Aorta (tissue), 5 donors: ENCODE data around the gene RHOJ. TPM values are rescaled to one million over a fixed set of nuclear protein-coding genes. Genes with fewer than 3 reads are reported as not detected.

Source experiments
- ATAC-seq: fragments of 200-7000 bp; cut with Tn5 transposase; one replicate; pipeline ENCODE4 v1.9.1; 2022; ENCODE audit warnings: moderate library complexity; ENCODE audit not compliant: low FRiP score
- DNase-seq, 2 donors: peaks; one replicate each; pipeline ENCODE4 v3.0.0-alpha.2; 2020
- H3K27ac ChIP-seq, 2 donors: one replicate each; pipeline ENCODE4 v1.5.1; 2013; ENCODE audit warnings: low read length in 2 of 2, mild to moderate bottlenecking in 2 of 2, moderate library complexity in 2 of 2, control low read depth in 1 of 2, inconsistent platforms in 1 of 2, low read depth in 1 of 2
- H3K27me3 ChIP-seq, 2 donors: one replicate each; pipeline ENCODE4 v1.6.1; 2013; ENCODE audit warnings: control low read depth in 1 of 2, low read length in 1 of 2, mild to moderate bottlenecking in 1 of 2, moderate library complexity in 1 of 2; ENCODE audit not compliant: insufficient read depth in 2 of 2, control insufficient read depth in 1 of 2
- H3K36me3 ChIP-seq, 2 donors: one replicate each; pipeline ENCODE4 v1.6.1; 2013; ENCODE audit warnings: control low read depth in 1 of 2, low read length in 1 of 2, mild to moderate bottlenecking in 1 of 2; ENCODE audit not compliant: insufficient read depth in 2 of 2, control insufficient read depth in 1 of 2
- H3K4me1 ChIP-seq, 2 donors: one replicate each; pipeline ENCODE4 v1.6.1; 2013; ENCODE audit warnings: low read length in 2 of 2, control low read depth in 1 of 2, mild to moderate bottlenecking in 1 of 2, moderate library complexity in 1 of 2; ENCODE audit not compliant: insufficient read depth in 2 of 2, control insufficient read depth in 1 of 2
- H3K4me3 ChIP-seq, 2 donors: one replicate each; pipeline ENCODE4 v1.5.1; 2013; ENCODE audit warnings: low read length in 2 of 2, control low read depth in 1 of 2, mild to moderate bottlenecking in 1 of 2
- H3K9me3 ChIP-seq: one replicate; pipeline ENCODE4 v1.6.1; 2013; ENCODE audit warnings: mild to moderate bottlenecking, low read length; ENCODE audit not compliant: control insufficient read depth
- WGBS, 2 donors: extraction: QIAGEN DNeasy Blood & Tissue Kit; methylation state at CpG; one replicate each; pipeline ENCODE4 v1.1.7; 2013; 5-methylcytosine and 5-hydroxymethylcytosine counted together
- intact Hi-C, 2 donors: fragments of 100-400 bp; cut with DNase I; formaldehyde crosslinking; loops; one replicate each; pipeline versions ENCODE4 v1.14.2 to v1.15.0; 2022
- polyA plus RNA-seq, 2 donors: library from polyadenylated mRNA; stranded (reverse); fragments of 200-250 nt; gene quantifications; one replicate each; pipeline ENCODE4 v1.2.3, GENCODE V29; 2013
- total RNA-seq, 2 donors: library from RNA; stranded (reverse); fragmentation: NEBNext Ultra II Directional; extraction: Animal tissue kit (Norgen Biotek cat#: 25700); gene quantifications; one replicate each; pipeline ENCODE4 v1.2.1, GENCODE V29; 2021
- donor health status: healthy with polysubstance abuse.
- donor health status: Bipolar disorder and iron deficiency.
- donor health status: DM: no; HTN: no; CAD: no.
- donor health status: DM: no; HTN: no; CAD: no.
- donor health status: DM: yes; HTN: yes; CAD: no.

The RHOJ gene
- total and polyA plus RNA-seq, 4 donors: 10.8 to 56.6 (median 27.0) TPM

- 6 to 8% methylated on average over 2 of the region's 2 CpGs for WGBS, 2 donors
- H3K4me3 ChIP-seq: no peak overlapping the region
- DNase-seq (no peak), ATAC-seq (no peak)
- H3K4me1 ChIP-seq: peaks cover 0 to 1% of the 10 kb centered on the region in 2 donors
- no peaks in the 10 kb centered on the region for H3K27me3 ChIP-seq
- H3K36me3 ChIP-seq: no peaks in the 10 kb centered on the region
- H3K9me3 ChIP-seq: no peaks in the 10 kb centered on the region
- intact Hi-C loops: loop anchor here in 1 of 2 donors (2.0 kb wide), 1 partner anchor 101 kb away; no protein-coding TSS in a partner anchor
- no peak overlapping the region for H3K27ac ChIP-seq
These were observed 28.7 kb upstream of the RHOJ start for GRCh38 chr14:63175531-63175930.

GRCh38 chr14:63178912-63179311 is 25.3 kb upstream of the RHOJ start:
- Histone ChIP-seq H3K4me3 (no peak overlapping the region), H3K4me1 (peaks cover 0 to 1% of the 10 kb centered on the region in 2 donors), H3K27ac (no peak overlapping the region), H3K9me3 (no peaks in the 10 kb centered on the region), H3K27me3 (no peaks in the 10 kb centered on the region), H3K36me3 (no peaks in the 10 kb centered on the region)
- intact Hi-C loops: no loop called here
- ATAC-seq: peak; percentile 19
- WGBS, 2 donors: 66 to 70% methylated on average over 3 of the region's 3 CpGs
- DNase-seq: no peak

GRCh38 chr14:63179383-63179782 is 24.9 kb upstream of the RHOJ start:
- intact Hi-C loops: no loop called here
- no peak overlapping the region for H3K4me3 ChIP-seq
- no peaks in the 10 kb centered on the region for H3K27me3 ChIP-seq
- DNase-seq: no peak
- no peaks in the 10 kb centered on the region for H3K36me3 ChIP-seq
- no peaks in the 10 kb centered on the region for H3K9me3 ChIP-seq
- WGBS, 2 donors: 48 to 72% methylated on average over 4 of the region's 4 CpGs
- ATAC-seq: no peak
- H3K4me1 ChIP-seq: peaks cover 0 to 1% of the 10 kb centered on the region in 2 donors
- H3K27ac ChIP-seq: no peak overlapping the region

GRCh38 chr14:63180011-63180410 is 24.2 kb upstream of the RHOJ start:
- ATAC-seq: no peak
- Histone ChIP-seq H3K27me3 (no peaks in the 10 kb centered on the region), H3K9me3 (no peaks in the 10 kb centered on the region), H3K36me3 (no peaks in the 10 kb centered on the region), H3K4me3 (no peak overlapping the region), H3K4me1 (peaks cover 0 to 1% of the 10 kb centered on the region in 2 donors), H3K27ac (no peak overlapping the region)
- WGBS, 2 donors: 7 to 10% methylated on average over 3 of the region's 3 CpGs
- intact Hi-C loops: no loop called here
- DNase-seq: no peak

- ATAC-seq (no peak), DNase-seq (no peak)
- H3K27me3 ChIP-seq: no peaks in the 10 kb centered on the region
- H3K36me3 ChIP-seq: no peaks in the 10 kb centered on the region
- WGBS, 2 donors: 94 to 95% methylated on average over 3 of the region's 3 CpGs
- H3K4me1 ChIP-seq: peaks cover 0 to under 1% of the 10 kb centered on the region in 2 donors
- H3K9me3 ChIP-seq: no peaks in the 10 kb centered on the region
- H3K4me3 ChIP-seq: no peak overlapping the region
- intact Hi-C loops: no loop called here
- no peak overlapping the region for H3K27ac ChIP-seq
These were observed 21.3 kb upstream of the RHOJ start for GRCh38 chr14:63182968-63183367.

- Histone ChIP-seq H3K27me3 (no peaks in the 10 kb centered on the region), H3K27ac (no peak overlapping the region), H3K4me1 (no peaks in the 10 kb centered on the region), H3K4me3 (no peak overlapping the region), H3K9me3 (no peaks in the 10 kb centered on the region), H3K36me3 (no peaks in the 10 kb centered on the region)
- intact Hi-C loops: no loop called here
- WGBS, 2 donors: 21 to 23% methylated on average over 1 of the region's 1 CpG
- ATAC-seq (no peak), DNase-seq (no peak)
These were observed 17.8 kb upstream of the RHOJ start for GRCh38 chr14:63186453-63186852.

- H3K9me3 ChIP-seq: no peaks in the 10 kb centered on the region
- no peaks in the 10 kb centered on the region for H3K36me3 ChIP-seq
- H3K27ac ChIP-seq: no peak overlapping the region
- intact Hi-C loops: no loop called here
- H3K4me1 ChIP-seq: no peaks in the 10 kb centered on the region
- 95% methylated on average over 3 of the region's 3 CpGs for WGBS, 2 donors
- no peak overlapping the region for H3K4me3 ChIP-seq
- H3K27me3 ChIP-seq: no peaks in the 10 kb centered on the region
- no peak for DNase-seq
- ATAC-seq: no peak
These were observed 13.0 kb upstream of the RHOJ start for GRCh38 chr14:63191211-63191610.

- Histone ChIP-seq H3K4me3 (no peak overlapping the region), H3K27me3 (no peaks in the 10 kb centered on the region), H3K9me3 (no peaks in the 10 kb centered on the region), H3K36me3 (no peaks in the 10 kb centered on the region), H3K27ac (no peak overlapping the region), H3K4me1 (no peaks in the 10 kb centered on the region)
- WGBS, 2 donors: 49 to 60% methylated on average over 2 of the region's 2 CpGs
- intact Hi-C loops: no loop called here
- no peak for DNase-seq
- no peak for ATAC-seq
These were observed 12.2 kb upstream of the RHOJ start for GRCh38 chr14:63192085-63192484.

- intact Hi-C loops: no loop called here
- Histone ChIP-seq H3K9me3 (no peaks in the 10 kb centered on the region), H3K27ac (no peak overlapping the region), H3K27me3 (no peaks in the 10 kb centered on the region), H3K4me3 (no peak overlapping the region), H3K4me1 (no peaks in the 10 kb centered on the region), H3K36me3 (no peaks in the 10 kb centered on the region)
- WGBS, 2 donors: 96 to 99% methylated on average over 2 of the region's 2 CpGs
- DNase-seq (no peak), ATAC-seq (no peak)
These were observed 11.0 kb upstream of the RHOJ start for GRCh38 chr14:63193236-63193635.
